ENCODE measurements around the gene FMN1. TPM values are rescaled to one million over a fixed set of nuclear protein-coding genes. Genes with fewer than 3 reads are reported as not detected.

Gene FMN1
- total and polyA plus RNA-seq, 2 of the 13 experiments (the other 11 are each of a cell fraction or from before 2014, with no cell fraction given), result 0.20 to 0.60 TPM

- no TSS peak for BruUV-seq (replicated peaks)
- FAIRE-seq (no peak), ATAC-seq (no peak), DNase-seq (ENCODE audit: low spot score) (no peak)
- H3K4me3 ChIP-seq (replicated peaks in 1 of 3; ENCODE audit: insufficient read depth in 1 of 3, low read depth in 2 of 3, low read length in 3 of 3), result no peak overlapping the region
- intact Hi-C loops (cut with micrococcal nuclease; ENCODE audit: unreplicated experiment), result loop anchor here (10.0 kb wide), 1 partner anchor 52 kb away; no protein-coding TSS in a partner anchor
- no peaks in the 10 kb centered on the region for H3K27me3 ChIP-seq (ENCODE audit: control insufficient read depth in 1 of 2, insufficient read depth in 2 of 2, low read length in 2 of 2)
- in situ Hi-C loops (cut with HindIII; ENCODE audit: extremely low pct_ligation_motif_present, low pct_unique_long_range_greater_than_20kb), result no loop called here
- ChIA-PET POLR2A (no interaction called here), CTCF (ENCODE audit: low intra/inter-chr PET ratio, low total read pairs) (no interaction called here)
- H3K4me1 ChIP-seq (ENCODE audit: insufficient read depth, low read length), result no peaks in the 10 kb centered on the region
- H3K79me2 ChIP-seq (ENCODE audit: insufficient read depth, low read length), result no peaks in the 10 kb centered on the region
- no peak overlapping the region for H3K9ac ChIP-seq (ENCODE audit: insufficient read depth, low read depth, low read length)
- TF ChIP-seq POLR2AphosphoS2 (IDR thresholded peaks at IDR 0.05; ENCODE audit: low read depth, low read length), result no peak
- no peak for TF ChIP-seq DR1 (CRISPR knock-in tag; IDR thresholded peaks at IDR 0.05)
- no peak for TF ChIP-seq TRIM24 (CRISPR knock-in tag; IDR thresholded peaks at IDR 0.05)
- TF ChIP-seq NR2F2 (IDR thresholded peaks at IDR 0.05; ENCODE audit: borderline replicate concordance, low read depth), result no peak
- no peak for TF ChIP-seq SNRNP70 (IDR thresholded peaks at IDR 0.05; ENCODE audit: low read depth, low read length)
- H4K20me1 ChIP-seq (ENCODE audit: insufficient read depth, low read length), result no peaks in the 10 kb centered on the region
- no peak overlapping the region for H3K4me2 ChIP-seq (ENCODE audit: low read depth, low read length)
- 47% methylated on average over 4 of the region's 4 CpGs for WGBS (ENCODE audit: low lambda C conversion rate)
- no peaks in the 10 kb centered on the region for H3K36me3 ChIP-seq (replicated peaks in 1 of 2; ENCODE audit: control insufficient read depth in 1 of 2, insufficient read depth in 2 of 2, low read length in 2 of 2)
- H3K9me3 ChIP-seq (ENCODE audit: low read length), result no peaks in the 10 kb centered on the region
- no peak overlapping the region for H3K27ac ChIP-seq (ENCODE audit: extremely low read length, insufficient read depth, low read length)
- H2AFZ ChIP-seq (ENCODE audit: low read length), result no peak overlapping the region
Measured at GRCh38 chr15:32882955-32883354, 311.6 kb downstream of the FMN1 start.

GRCh38 chr15:32881528-32881927 lies 313.0 kb downstream of the FMN1 start:
- no peaks in the 10 kb centered on the region for H3K4me1 ChIP-seq (ENCODE audit: insufficient read depth, low read length)
- no peaks in the 10 kb centered on the region for H3K79me2 ChIP-seq (ENCODE audit: insufficient read depth, low read length)
- WGBS (ENCODE audit: low lambda C conversion rate), result 43% methylated on average over 1 of the region's 1 CpG
- no peak overlapping the region for H3K4me2 ChIP-seq (ENCODE audit: low read depth, low read length)
- no peak for ATAC-seq
- H3K36me3 ChIP-seq (replicated peaks in 1 of 2; ENCODE audit: control insufficient read depth in 1 of 2, insufficient read depth in 2 of 2, low read length in 2 of 2), result no peaks in the 10 kb centered on the region
- H2AFZ ChIP-seq (ENCODE audit: low read length), result no peak overlapping the region
- intact Hi-C loops (cut with micrococcal nuclease; ENCODE audit: unreplicated experiment), result loop anchor here (10.0 kb wide), 1 partner anchor 53 kb away; no protein-coding TSS in a partner anchor
- ChIA-PET POLR2A (no interaction called here), CTCF (ENCODE audit: low intra/inter-chr PET ratio, low total read pairs) (no interaction called here)
- no TSS peak for BruUV-seq (replicated peaks)
- FAIRE-seq, result no peak
- H3K27me3 ChIP-seq (ENCODE audit: control insufficient read depth in 1 of 2, insufficient read depth in 2 of 2, low read length in 2 of 2), result no peaks in the 10 kb centered on the region
- no peak overlapping the region for H3K4me3 ChIP-seq (replicated peaks in 1 of 3; ENCODE audit: insufficient read depth in 1 of 3, low read depth in 2 of 3, low read length in 3 of 3)
- DNase-seq (ENCODE audit: low spot score), result no peak
- no peaks in the 10 kb centered on the region for H4K20me1 ChIP-seq (ENCODE audit: insufficient read depth, low read length)
- no peaks in the 10 kb centered on the region for H3K9me3 ChIP-seq (ENCODE audit: low read length)
- in situ Hi-C loops (cut with HindIII; ENCODE audit: extremely low pct_ligation_motif_present, low pct_unique_long_range_greater_than_20kb), result no loop called here
- H3K27ac ChIP-seq (ENCODE audit: extremely low read length, insufficient read depth, low read length), result no peak overlapping the region
- no peak overlapping the region for H3K9ac ChIP-seq (ENCODE audit: insufficient read depth, low read depth, low read length)
- TF ChIP-seq HOXA3 (CRISPR knock-in tag; IDR thresholded peaks at IDR 0.05) (no peak), POGZ (CRISPR knock-in tag; IDR thresholded peaks at IDR 0.05) (no peak), ZNF510 (CRISPR knock-in tag; IDR thresholded peaks at IDR 0.05; ENCODE audit: low read depth) (no peak), STAT5B (CRISPR knock-in tag; IDR thresholded peaks at IDR 0.05) (no peak), E2F2 (CRISPR knock-in tag; IDR thresholded peaks at IDR 0.05; ENCODE audit: borderline replicate concordance) (no peak), ZNF136 (CRISPR knock-in tag; IDR thresholded peaks at IDR 0.05; ENCODE audit: low read depth) (no peak), ZNF691 (CRISPR knock-in tag; IDR thresholded peaks at IDR 0.05; ENCODE audit: borderline replicate concordance, low read depth) (no peak), POLR2AphosphoS2 (IDR thresholded peaks at IDR 0.05; ENCODE audit: low read depth, low read length) (no peak), ZBTB42 (CRISPR knock-in tag; IDR thresholded peaks at IDR 0.05) (no peak), ZFP36L1 (CRISPR knock-in tag; IDR thresholded peaks at IDR 0.05) (no peak), ZNF747 (CRISPR knock-in tag; IDR thresholded peaks at IDR 0.05; ENCODE audit: borderline replicate concordance) (no peak), ZSCAN9 (CRISPR knock-in tag; IDR thresholded peaks at IDR 0.05; ENCODE audit: borderline replicate concordance) (no peak), CREB3 (CRISPR knock-in tag; IDR thresholded peaks at IDR 0.05) (no peak), NONO (IDR thresholded peaks at IDR 0.05) (no peak), NONO (CRISPR knock-in tag; conservative IDR thresholded peaks at IDR 0.05) (no peak)

Measured in HepG2 (cell line).